Neural progenitor cell (in vitro differentiated cells): ENCODE measurements around the gene OR7G2.
"Not testable (repeated sequence)": the region's sequence is repeated elsewhere in the genome, so short reads cannot be mapped to it uniquely, and the experiment has no call there.

Experiments used
- CTCF ChIP-seq: fragments of 200-600 bp; sonication (generic); IDR thresholded peaks from 2 replicates; pipeline ENCODE4 v1.5.1; 2017; ENCODE audit warnings: antibody characterized with exemption, mild to moderate bottlenecking
- EZH2phosphoT487 ChIP-seq: fragments of 200-600 bp; sonication (generic); IDR thresholded peaks from 2 replicates; pipeline ENCODE4 v1.6.1; 2017; ENCODE audit warnings: antibody characterized with exemption

GRCh38 chr19:9071720-9072119 lies 35.6 kb downstream of the OR7G2 start:
- not testable (repeated sequence) for TF ChIP-seq CTCF, EZH2phosphoT487
